ENCODE results near the gene C3. TPM values are rescaled to one million over a fixed set of nuclear protein-coding genes. Genes with fewer than 3 reads are reported as not detected.
"Not testable (repeated sequence)": the region's sequence is repeated elsewhere in the genome, so short reads cannot be mapped to it uniquely, and the experiment has no call there.

The C3 gene
- total RNA-seq, 1 donor from 2014 or later: 65.0 TPM

DNA sequence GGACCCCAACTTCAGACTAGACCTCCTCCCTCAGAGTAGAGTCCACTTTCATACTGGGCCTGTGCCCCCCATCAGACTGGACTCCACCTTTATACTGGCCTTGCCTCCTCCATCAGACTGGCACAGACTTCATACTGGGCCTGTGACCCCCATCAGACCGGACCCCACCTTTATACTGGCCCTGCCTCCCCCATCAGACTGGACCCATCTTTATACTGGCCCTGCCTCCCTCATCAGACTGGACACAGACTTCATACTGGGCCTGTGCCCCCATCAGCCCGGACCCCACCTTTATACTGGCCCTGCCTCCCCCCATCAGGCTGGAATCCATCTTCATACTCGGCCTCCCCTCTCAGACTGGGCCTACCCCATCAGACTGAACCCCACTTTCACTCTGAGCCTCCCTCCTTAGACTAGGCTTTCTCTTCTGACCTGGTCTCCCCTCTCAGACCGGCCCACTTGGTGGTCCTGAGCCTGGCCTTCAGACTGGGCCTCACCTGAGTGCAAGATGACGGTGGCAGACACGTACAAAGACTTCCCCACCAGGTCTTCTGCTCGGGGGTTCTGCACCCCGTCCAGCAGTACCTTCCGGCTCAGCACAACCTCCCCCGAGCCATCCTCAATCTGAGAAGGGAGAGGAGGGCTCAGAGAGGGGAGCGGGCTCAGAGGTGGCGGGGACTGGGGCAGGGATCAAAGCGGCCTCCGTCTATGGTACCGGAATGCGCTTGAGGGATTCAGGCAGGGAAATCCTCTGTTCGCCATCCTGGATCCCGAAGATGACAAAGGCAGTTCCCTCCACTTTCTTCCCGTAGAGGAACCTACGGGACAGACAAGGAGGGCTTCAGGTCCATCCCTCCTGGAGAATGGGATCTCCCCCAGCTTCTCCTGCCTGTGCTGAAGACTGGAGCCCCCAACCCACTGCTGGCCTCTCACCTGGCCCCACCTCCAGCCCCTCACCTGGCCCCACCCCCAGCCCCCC, 7.5 kb downstream of the C3 start:
- no peak for ATAC-seq

DNA sequence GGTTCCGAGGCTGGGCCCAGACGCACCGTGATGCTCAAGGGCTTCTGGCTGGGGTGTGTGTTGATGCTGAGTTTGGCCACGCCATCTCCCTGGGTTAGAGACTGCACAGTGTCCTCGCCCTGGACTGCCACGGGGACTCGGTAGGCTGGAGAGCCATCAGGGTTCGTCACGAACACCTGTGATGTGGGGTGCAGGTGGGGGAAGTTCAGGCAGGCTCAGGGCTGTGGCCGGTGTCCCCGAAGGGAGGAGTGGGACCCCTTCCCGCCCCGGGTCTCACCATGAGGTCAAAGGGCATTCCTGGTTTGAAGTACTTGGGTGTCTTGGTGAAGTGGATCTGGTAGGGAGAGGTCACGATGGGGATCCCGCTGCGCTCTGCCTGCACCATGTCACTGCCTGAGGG, 8.2 kb downstream of the C3 start:
- no peak for ATAC-seq

DNA sequence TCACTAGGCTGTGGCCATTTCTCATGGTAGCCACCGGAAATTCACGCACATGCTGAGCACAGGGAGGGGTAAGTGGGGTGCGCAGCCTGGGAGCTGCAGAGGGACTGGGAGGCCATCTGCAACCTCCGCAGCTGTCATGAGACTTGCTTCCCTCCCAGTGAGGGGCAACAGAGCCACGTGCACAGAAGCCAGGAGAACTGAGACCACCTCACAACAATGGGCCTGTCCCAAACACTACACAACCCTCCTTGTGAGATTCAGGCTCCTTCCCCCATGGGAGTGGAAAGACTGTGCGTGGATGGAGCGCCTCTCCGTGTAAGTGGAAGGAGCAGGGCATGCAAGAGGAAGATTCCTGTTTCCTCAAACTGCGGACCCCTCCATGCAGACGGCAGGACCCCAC, 8.8 kb downstream of the C3 start:
- no peak for ATAC-seq

DNA sequence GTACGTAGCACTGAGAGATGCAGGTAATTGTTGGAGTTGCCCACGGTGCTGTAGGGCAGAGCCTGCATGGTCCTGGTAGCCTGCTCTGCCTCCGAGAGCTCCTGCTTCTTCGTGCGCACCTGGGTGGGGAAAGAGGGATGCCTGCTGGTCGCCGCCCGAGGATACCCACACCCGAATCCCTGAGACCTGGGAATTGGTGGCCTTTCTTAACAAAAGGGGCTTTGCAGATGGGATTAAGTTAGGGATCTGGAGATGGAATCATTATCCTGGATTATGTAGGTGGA, 9.4 kb downstream of the C3 start:
- ATAC-seq: no peak

- no peak for ATAC-seq
These were observed 10.0 kb downstream of the C3 start for GRCh38 chr19:6710273-6711077.

DNA sequence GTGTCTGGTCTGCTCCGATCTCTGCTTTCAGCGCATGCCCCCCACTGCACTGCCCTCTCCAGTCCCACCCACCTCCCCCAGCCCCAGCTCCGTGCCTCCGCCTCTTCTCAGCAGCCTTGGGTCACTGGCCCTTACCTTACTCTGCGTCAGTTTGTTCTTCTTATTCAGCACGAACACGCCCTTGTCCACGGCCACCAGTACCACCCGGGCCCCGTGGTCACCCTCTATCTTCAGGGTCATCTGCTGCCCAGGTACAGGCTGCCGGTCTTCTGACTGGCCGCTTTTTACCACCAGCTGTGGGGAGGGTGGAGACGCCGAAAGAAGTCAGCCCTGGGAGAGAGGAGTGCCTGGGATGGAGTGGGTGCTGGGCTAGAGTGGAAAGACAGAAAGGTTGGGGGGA, 10.9 kb downstream of the C3 start:
- ATAC-seq: no peak

DNA sequence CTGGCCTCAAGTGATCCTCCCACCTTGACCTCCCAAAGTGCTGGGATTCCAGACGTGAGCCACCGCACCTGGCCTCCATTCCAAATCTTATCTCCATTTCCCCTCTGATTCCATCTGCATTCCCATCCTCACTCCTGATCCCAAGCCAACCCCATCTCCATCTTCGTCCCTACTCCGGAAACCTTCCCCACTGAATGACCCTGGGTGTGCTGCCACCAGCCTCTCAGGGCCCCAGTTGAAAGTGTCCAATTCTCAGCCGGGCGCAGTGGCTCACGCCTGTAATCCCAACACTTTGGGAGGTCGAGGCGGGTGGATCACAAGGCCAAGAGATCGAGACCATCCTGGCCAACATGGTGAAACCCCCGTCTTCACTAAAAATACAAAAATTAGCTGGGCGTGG, 11.5 kb downstream of the C3 start:
- ATAC-seq: not testable (repeated sequence)

GRCh38 chr19:6708346-6708745, 12.1 kb downstream of the C3 start:
- no peak for ATAC-seq

GRCh38 chr19:6707658-6708018, 12.8 kb downstream of the C3 start:
- no peak for ATAC-seq

- ATAC-seq: no peak
These were observed 13.3 kb downstream of the C3 start for GRCh38 chr19:6707011-6707657.

DNA sequence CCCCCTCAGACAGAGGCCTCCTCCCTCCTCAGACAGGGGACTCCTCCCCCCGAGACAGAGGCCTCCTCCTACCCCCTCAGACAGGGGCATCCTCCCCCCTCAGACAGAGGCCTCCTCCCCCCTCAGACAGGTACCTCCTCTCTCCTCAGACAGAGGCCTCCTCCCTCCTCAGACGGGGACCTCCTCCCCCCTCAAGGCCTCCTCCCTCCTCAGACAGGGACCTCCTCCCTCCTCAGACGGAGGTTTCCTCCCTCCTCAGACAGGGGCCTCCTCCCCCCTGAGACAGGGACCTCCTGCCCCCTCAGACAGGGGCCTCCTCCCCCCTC, 13.9 kb downstream of the C3 start:
- peak; percentile 41 for ATAC-seq

DNA sequence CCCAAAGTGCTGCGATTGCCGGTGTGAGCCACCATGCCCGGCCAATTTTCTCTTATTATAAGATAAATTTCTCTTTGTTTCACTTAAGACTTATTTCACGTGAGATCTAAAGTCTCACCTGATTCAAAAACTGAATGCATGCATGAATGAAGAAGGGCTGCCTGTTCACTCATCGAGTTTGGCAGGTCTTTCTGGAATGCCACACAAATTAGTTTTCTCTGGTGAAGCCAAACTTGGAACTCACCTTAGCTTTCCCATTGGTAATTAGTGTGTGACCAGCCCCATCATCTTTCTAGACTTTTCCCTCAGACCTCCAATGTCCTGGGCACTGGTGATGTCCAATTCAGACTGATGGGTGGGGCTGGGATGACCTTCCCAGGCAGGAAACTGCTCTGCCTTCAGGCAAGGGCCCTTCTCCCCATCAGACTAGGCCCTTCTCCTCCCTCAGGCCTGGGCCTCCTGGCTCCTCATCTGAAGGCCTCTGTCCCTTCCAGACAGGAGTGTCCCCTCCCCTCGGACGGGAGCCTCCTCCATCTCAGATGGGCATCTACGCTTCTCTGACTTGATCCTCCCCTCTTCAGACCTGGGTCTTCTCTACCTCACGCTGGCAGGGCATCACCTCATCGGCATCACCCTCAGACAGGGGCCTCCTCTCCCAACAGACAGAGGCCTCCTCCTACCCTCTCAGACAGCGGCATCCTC, 14.4 kb downstream of the C3 start:
- ATAC-seq: peak; percentile 40

DNA sequence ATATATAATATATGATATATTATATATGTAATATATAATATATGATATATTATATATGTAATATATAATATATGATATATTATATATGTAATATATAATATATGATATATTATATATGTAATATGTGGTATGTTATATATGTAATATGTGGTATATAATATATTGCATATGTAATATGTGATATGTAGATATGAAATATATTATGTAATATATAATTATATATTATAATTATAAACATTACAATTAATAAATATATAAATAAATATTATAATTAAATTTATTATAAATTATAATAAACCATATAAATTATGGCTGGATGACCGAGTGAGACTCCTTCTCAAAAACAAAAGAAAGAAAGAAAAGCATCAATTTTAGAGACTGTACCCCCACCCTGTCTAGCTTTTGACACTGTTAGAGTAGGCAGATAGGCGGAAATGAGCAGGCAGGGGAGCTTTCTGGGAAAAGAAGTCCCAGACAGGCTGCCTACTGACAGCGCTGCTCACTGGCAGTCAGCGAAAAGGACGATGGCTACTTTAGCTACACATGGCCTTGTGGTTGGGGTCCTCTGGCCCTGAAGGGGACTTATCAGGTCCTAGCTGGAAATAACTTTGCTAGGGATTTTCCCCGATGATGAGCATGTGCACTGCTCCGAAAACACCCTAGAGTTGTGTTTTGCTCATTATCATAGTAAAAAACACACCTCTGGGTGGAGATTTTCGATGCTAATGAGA, 19.7 kb downstream of the C3 start:
- no peak for ATAC-seq

DNA sequence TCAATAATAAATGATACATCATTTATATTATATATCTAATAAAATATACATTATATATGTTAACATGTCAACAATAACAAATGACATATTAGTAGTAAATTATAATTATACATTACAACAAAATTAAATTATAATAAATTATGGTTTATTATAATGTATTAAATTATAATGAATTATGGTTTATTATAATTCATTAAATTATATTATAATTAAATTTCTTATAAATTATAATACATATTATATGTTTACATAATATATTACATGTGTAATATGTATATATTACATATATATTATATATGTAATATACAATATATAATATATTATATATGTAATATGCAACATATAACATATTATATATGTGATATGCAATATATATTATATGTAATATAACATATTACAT, 20.5 kb downstream of the C3 start:
- no peak for ATAC-seq

GRCh38 chr19:6697291-6697690, 23.2 kb downstream of the C3 start:
- no peak for ATAC-seq

DNA sequence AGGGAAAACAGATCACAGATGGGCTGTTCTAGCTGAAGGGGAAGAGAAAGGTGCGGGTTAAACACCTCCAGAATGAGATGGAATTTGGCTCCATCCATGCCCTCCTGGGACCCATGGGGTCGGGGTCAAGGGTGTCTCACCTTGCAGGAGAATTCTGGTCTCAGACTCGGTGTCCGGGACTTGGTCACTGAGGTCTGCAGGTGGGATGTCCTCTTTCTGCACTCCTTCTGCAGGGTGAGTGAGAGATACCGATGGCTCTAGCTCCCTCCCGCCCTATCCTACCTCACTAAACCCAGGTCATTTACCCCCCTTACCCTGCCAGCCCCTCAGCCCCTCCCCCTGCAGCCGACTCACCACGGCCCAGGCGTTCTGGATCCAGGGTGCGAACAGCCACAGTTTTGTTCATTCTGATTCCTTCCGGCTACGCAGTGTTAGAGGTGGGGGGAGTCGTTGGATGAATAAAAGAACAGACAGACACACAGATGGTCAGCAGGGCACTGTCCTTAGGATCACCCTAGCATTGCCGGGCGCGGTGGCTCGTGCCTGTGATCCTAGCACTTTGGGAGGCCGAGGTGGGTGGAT, 24.1 kb downstream of the C3 start:
- no peak for ATAC-seq

- ATAC-seq: no peak
These were observed 26.2 kb downstream of the C3 start for GRCh38 chr19:6694147-6694815.

GRCh38 chr19:6693681-6694080, 26.8 kb downstream of the C3 start:
- ATAC-seq: no peak

- ATAC-seq: no peak
These were observed 27.4 kb downstream of the C3 start for GRCh38 chr19:6693056-6693471.

GRCh38 chr19:6692027-6692426, 28.4 kb downstream of the C3 start:
- ATAC-seq: no peak

DNA sequence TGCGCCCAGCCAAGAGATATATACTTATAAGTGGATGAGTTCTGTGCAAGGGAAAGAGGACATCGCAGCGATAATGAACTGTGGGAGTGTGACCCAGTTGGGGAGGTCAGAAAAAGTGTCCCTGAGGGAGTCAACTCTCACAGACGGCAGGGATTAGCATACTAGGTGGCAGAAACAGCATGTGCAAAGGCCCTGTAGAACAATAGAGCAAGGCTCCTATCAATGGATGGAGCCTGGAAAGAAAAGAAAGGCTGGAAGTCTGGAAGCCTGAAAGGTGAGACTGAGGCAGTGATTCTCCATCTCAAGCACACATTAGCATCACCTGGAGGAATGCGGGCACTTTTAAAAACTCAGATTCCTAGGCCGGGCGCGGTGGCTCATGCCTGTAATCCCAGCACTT, 29.1 kb downstream of the C3 start:
- no peak for ATAC-seq

All from esophagus mucosa (tissue), 1 donor.